ENCODE results near the gene GNG3. TPM values are rescaled to one million over a fixed set of nuclear protein-coding genes. Genes with fewer than 3 reads are reported as not detected.
"Not testable (repeated sequence)": the region's sequence is repeated elsewhere in the genome, so short reads cannot be mapped to it uniquely, and the experiment has no call there.

Gene GNG3
- total RNA-seq, 1 donor from 2014 or later: not detected

GRCh38 chr11:62716816-62717215, 9.3 kb downstream of the GNG3 start:
- DNase-seq (ENCODE audit: low spot score): no peak

GRCh38 chr11:62719302-62719978, 12.0 kb downstream of the GNG3 start:
- DNase-seq (ENCODE audit: low spot score): no peak

- DNase-seq (ENCODE audit: low spot score): no peak
Measured at GRCh38 chr11:62721994-62722393, 14.5 kb downstream of the GNG3 start.

- DNase-seq (ENCODE audit: low spot score): no peak
Measured at GRCh38 chr11:62724171-62724570, 16.7 kb downstream of the GNG3 start.

GRCh38 chr11:62725646-62726045, 18.2 kb downstream of the GNG3 start:
- no peak for DNase-seq (ENCODE audit: low spot score)

- DNase-seq (ENCODE audit: low spot score): no peak
Measured at GRCh38 chr11:62726156-62726914, 18.9 kb downstream of the GNG3 start.

GRCh38 chr11:62726915-62727164, 19.4 kb downstream of the GNG3 start:
- DNase-seq (ENCODE audit: low spot score): no peak

GRCh38 chr11:62727165-62727871, 19.8 kb downstream of the GNG3 start, which contains the start of gene HNRNPUL2:
Gene HNRNPUL2, minus strand, starts transcription at chr11:62727457. Its CDS starts 301 bp downstream, at chr11:62727156.
- DNase-seq (ENCODE audit: low spot score): peak; percentile 100

- DNase-seq (ENCODE audit: low spot score): peak; percentile 100
Measured at GRCh38 chr11:62727872-62728170, 20.3 kb downstream of the GNG3 start.

- peak; percentile 95 for DNase-seq (ENCODE audit: low spot score)
Measured at GRCh38 chr11:62728171-62728988, 20.9 kb downstream of the GNG3 start, which contains the start of gene TTC9C. Gene TTC9C, plus strand, starts transcription at chr11:62728486. Its CDS starts 363 bp downstream, at chr11:62728849.

GRCh38 chr11:62730076-62730475, 22.6 kb downstream of the GNG3 start:
- not testable (repeated sequence) for DNase-seq (ENCODE audit: low spot score)

- DNase-seq (ENCODE audit: low spot score): no peak
Measured at GRCh38 chr11:62732830-62733229, 25.4 kb downstream of the GNG3 start.

GRCh38 chr11:62737196-62737595, 29.7 kb downstream of the GNG3 start:
- DNase-seq (ENCODE audit: low spot score): no peak

- DNase-seq (ENCODE audit: low spot score): no peak
Measured at GRCh38 chr11:62747475-62748160, 40.1 kb downstream of the GNG3 start.

GRCh38 chr11:62749931-62750330, 42.5 kb downstream of the GNG3 start:
- not testable (repeated sequence) for DNase-seq (ENCODE audit: low spot score)

- DNase-seq (ENCODE audit: low spot score): no peak
Measured at GRCh38 chr11:62752177-62752785, 44.8 kb downstream of the GNG3 start.

GRCh38 chr11:62752994-62753735, 45.7 kb downstream of the GNG3 start:
- no peak for DNase-seq (ENCODE audit: low spot score)

GRCh38 chr11:62753736-62754603, 46.5 kb downstream of the GNG3 start, which contains the start of gene ZBTB3:
Gene ZBTB3, minus strand, starts transcription at chr11:62754160. Its CDS starts 496 bp downstream, at chr11:62753664.
- peak; percentile 99 for DNase-seq (ENCODE audit: low spot score)

- no peak for DNase-seq (ENCODE audit: low spot score)
Measured at GRCh38 chr11:62755086-62755615, 47.7 kb downstream of the GNG3 start.
